ENCODE measurements around the gene ANKRD44. TPM values are rescaled to one million over a fixed set of nuclear protein-coding genes. Genes with fewer than 3 reads are reported as not detected.

The ANKRD44 gene
- total RNA-seq, 1 experiment from 2014 or later, result 7.8 TPM

- ATAC-seq, result no peak
- no peak for TF ChIP-seq POLR2AphosphoS5 (IDR thresholded peaks at IDR 0.05; ENCODE audit: low read depth, low read length)
- TF ChIP-seq, protein P1, sequence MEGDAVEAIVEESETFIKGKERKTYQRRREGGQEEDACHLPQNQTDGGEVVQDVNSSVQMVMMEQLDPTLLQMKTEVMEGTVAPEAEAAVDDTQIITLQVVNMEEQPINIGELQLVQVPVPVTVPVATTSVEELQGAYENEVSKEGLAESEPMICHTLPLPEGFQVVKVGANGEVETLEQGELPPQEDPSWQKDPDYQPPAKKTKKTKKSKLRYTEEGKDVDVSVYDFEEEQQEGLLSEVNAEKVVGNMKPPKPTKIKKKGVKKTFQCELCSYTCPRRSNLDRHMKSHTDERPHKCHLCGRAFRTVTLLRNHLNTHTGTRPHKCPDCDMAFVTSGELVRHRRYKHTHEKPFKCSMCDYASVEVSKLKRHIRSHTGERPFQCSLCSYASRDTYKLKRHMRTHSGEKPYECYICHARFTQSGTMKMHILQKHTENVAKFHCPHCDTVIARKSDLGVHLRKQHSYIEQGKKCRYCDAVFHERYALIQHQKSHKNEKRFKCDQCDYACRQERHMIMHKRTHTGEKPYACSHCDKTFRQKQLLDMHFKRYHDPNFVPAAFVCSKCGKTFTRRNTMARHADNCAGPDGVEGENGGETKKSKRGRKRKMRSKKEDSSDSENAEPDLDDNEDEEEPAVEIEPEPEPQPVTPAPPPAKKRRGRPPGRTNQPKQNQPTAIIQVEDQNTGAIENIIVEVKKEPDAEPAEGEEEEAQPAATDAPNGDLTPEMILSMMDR (IDR thresholded peaks at IDR 0.05), result no peak
- TF ChIP-seq, protein P2, sequence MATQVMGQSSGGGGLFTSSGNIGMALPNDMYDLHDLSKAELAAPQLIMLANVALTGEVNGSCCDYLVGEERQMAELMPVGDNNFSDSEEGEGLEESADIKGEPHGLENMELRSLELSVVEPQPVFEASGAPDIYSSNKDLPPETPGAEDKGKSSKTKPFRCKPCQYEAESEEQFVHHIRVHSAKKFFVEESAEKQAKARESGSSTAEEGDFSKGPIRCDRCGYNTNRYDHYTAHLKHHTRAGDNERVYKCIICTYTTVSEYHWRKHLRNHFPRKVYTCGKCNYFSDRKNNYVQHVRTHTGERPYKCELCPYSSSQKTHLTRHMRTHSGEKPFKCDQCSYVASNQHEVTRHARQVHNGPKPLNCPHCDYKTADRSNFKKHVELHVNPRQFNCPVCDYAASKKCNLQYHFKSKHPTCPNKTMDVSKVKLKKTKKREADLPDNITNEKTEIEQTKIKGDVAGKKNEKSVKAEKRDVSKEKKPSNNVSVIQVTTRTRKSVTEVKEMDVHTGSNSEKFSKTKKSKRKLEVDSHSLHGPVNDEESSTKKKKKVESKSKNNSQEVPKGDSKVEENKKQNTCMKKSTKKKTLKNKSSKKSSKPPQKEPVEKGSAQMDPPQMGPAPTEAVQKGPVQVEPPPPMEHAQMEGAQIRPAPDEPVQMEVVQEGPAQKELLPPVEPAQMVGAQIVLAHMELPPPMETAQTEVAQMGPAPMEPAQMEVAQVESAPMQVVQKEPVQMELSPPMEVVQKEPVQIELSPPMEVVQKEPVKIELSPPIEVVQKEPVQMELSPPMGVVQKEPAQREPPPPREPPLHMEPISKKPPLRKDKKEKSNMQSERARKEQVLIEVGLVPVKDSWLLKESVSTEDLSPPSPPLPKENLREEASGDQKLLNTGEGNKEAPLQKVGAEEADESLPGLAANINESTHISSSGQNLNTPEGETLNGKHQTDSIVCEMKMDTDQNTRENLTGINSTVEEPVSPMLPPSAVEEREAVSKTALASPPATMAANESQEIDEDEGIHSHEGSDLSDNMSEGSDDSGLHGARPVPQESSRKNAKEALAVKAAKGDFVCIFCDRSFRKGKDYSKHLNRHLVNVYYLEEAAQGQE (IDR thresholded peaks at IDR 0.05; ENCODE audit: insufficient read depth in 1 of 2, low read depth in 2 of 2, low read length in 1 of 2), result no peak
- TF ChIP-seq SIN3A (IDR thresholded peaks at IDR 0.05; ENCODE audit: borderline replicate concordance, insufficient read depth, low read depth, low read length), result no peak
- TF ChIP-seq TCF7L2 (IDR thresholded peaks at IDR 0.05; ENCODE audit: low read depth, low read length), result no peak
- POLR2A ChIA-PET, result no interaction called here
- Histone ChIP-seq H3K4me1 (ENCODE audit: control insufficient read depth, insufficient read depth, low read length) (no peaks in the 10 kb centered on the region), H3K4me3 (ENCODE audit: low read depth in 2 of 2, low read length in 2 of 2) (no peak overlapping the region), H3K27me3 (ENCODE audit: control insufficient read depth, insufficient read depth, low read length) (no peaks in the 10 kb centered on the region), H3K9me3 (ENCODE audit: control insufficient read depth, insufficient read depth, low read depth, low read length) (no peaks in the 10 kb centered on the region), H3K36me3 (ENCODE audit: control insufficient read depth, insufficient read depth, low read length) (no peaks in the 10 kb centered on the region), H3K27ac (ENCODE audit: low read length) (no peak overlapping the region)
- in situ Hi-C loops (cut with HindIII; ENCODE audit: low pct_unique_long_range_greater_than_20kb, low sequenced_read_pairs) (no loop called here), intact Hi-C loops (cut with micrococcal nuclease; ENCODE audit: unreplicated experiment) (no loop called here)
- CTCF ChIA-PET, result no interaction called here
- no peak for DNase-seq (ENCODE audit: low read depth, low spot score)
- no TSS peak for BruUV-seq (replicated peaks)
Measured at GRCh38 chr2:197258580-197258979, 52.0 kb downstream of the ANKRD44 start.

DNA sequence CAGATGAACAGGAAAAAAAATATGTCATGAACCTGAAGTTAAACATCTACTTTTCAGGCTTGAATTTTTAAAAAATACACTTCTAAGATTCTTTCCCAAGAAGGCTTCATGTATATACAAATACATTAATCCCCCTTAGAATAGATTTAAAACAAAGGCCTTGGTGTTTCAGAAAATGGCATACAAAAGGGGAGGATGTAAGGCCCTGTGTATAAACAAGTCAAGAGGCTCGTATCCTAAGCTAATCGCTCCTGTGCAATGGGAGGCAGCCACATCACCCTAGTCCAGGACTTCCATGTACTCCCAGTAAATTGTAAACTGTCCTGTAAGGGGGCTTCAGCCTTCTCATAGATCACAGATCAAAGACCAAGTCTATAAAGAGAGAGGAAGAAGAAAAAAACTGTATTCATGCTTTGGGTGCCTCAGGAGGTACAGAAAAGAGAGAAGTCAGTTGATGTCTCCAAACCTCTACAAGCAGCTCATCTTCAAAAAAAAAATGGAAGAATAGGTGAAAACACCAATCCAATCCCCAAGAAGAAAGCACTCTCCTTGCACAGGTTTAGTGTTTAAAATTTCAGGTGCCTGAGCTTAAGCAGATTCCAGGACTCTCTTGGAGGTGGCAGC is 53.9 kb downstream of the ANKRD44 start:
- in situ Hi-C loops (cut with HindIII; ENCODE audit: low pct_unique_long_range_greater_than_20kb, low sequenced_read_pairs), result no loop called here

More for the DNA sequence above, 53.9 kb downstream of the ANKRD44 start:
- H3K27me3 ChIP-seq (ENCODE audit: control insufficient read depth, insufficient read depth, low read length), result no peaks in the 10 kb centered on the region
- CTCF ChIA-PET, result no interaction called here
- H3K4me3 ChIP-seq (ENCODE audit: low read depth in 2 of 2, low read length in 2 of 2), result no peak overlapping the region
- intact Hi-C loops (cut with micrococcal nuclease; ENCODE audit: unreplicated experiment), result no loop called here
- DNase-seq (ENCODE audit: low read depth, low spot score), result no peak
- no peak for TF ChIP-seq POLR2AphosphoS5 (IDR thresholded peaks at IDR 0.05; ENCODE audit: low read depth, low read length)
- TF ChIP-seq SIN3A (IDR thresholded peaks at IDR 0.05; ENCODE audit: borderline replicate concordance, insufficient read depth, low read depth, low read length), result no peak
- TF ChIP-seq TCF7L2 (IDR thresholded peaks at IDR 0.05; ENCODE audit: low read depth, low read length), result no peak
- TF ChIP-seq, protein P2 (IDR thresholded peaks at IDR 0.05; ENCODE audit: insufficient read depth in 1 of 2, low read depth in 2 of 2, low read length in 1 of 2), result no peak
- TF ChIP-seq, protein P1 (IDR thresholded peaks at IDR 0.05), result no peak
- H3K27ac ChIP-seq (ENCODE audit: low read length), result no peak overlapping the region
- POLR2A ChIA-PET, result interaction anchor here (1.0 kb wide), 1 partner anchor 184 kb away, joined by 3 read pairs; no protein-coding TSS in a partner anchor
- H3K36me3 ChIP-seq (ENCODE audit: control insufficient read depth, insufficient read depth, low read length), result no peaks in the 10 kb centered on the region
- ATAC-seq, result no peak
- no peaks in the 10 kb centered on the region for H3K4me1 ChIP-seq (ENCODE audit: control insufficient read depth, insufficient read depth, low read length)
- H3K9me3 ChIP-seq (ENCODE audit: control insufficient read depth, insufficient read depth, low read depth, low read length), result no peaks in the 10 kb centered on the region
- no TSS peak for BruUV-seq (replicated peaks)
